K562 (cell line): ENCODE results near the gene PRMT5. TPM values are rescaled to one million over a fixed set of nuclear protein-coding genes. Genes with fewer than 3 reads are reported as not detected.

Source experiments
- ATAC-seq: fragments of 200-7000 bp; cut with Tn5 transposase; 3 replicates; pipeline ENCODE4 v1.9.1; 2020; ENCODE audit warnings: moderate library complexity
- BruUV-seq: library from RNA; stranded (reverse); fragments of 400-500 nt; replicated peaks from 2 replicates; lab custom pipeline; 2021; lab: Mats Ljungman, UMichigan
- CTCF ChIA-PET: fragments of 300-600 bp; formaldehyde crosslinking; extraction: SDS; loops from one replicate; lab custom pipeline; 2021; ENCODE audit warnings: low intra/inter-chr PET ratio; lab: Yijun Ruan, JAX
- POLR2A ChIA-PET: fragments of 300-600, 350-650 bp; sonication (Branson Sonifier 250); formaldehyde crosslinking; extraction: SDS; loops from one replicate; lab custom pipeline; 2021; ENCODE audit warnings: antibody characterized with exemption, inconsistent platforms; lab: Yijun Ruan, JAX
- DNase-seq, 4 experiments: peaks; one replicate each; pipeline versions ENCODE4 v3.0.0 to v3.0.0-alpha.2; 2011 to 2018; ENCODE audit warnings: low spot score in 3 of 4, mixed read lengths in 3 of 4; ENCODE audit errors: extremely low read depth in 1 of 4
- FAIRE-seq: peaks from 2 replicates; lab custom pipeline; 2011; peaks lifted over from hg19 to GRCh38; lab: Jason Lieb, UNC
- H2AFZ ChIP-seq: 2 replicates; pipeline ENCODE4 v1.6.0; 2011; ENCODE audit warnings: low read depth, low read length, control low read depth, inconsistent platforms
- H3K27ac ChIP-seq: fragments of 200-600 bp; 3 replicates; pipeline ENCODE4 v1.8.0; 2011; ENCODE audit warnings: low read depth, mild to moderate bottlenecking, control low read depth, inconsistent platforms, low read length, moderate library complexity, mixed read lengths; ENCODE audit errors: extremely low read depth
- H3K27me3 ChIP-seq, 2 experiments: fragments of 300-600 bp in 1 of 2; 2 replicates in 1 of 2; 3 replicates in 1 of 2; pipeline versions ENCODE4 v1.6.0 to v1.8.0; 2011; ENCODE audit warnings: inconsistent platforms in 2 of 2, low read length in 2 of 2, mild to moderate bottlenecking in 1 of 2, mixed read lengths in 1 of 2, moderate library complexity in 1 of 2; ENCODE audit not compliant: control insufficient read depth in 2 of 2, insufficient read depth in 2 of 2
- H3K36me3 ChIP-seq: fragments of 300-600 bp; 3 replicates; pipeline ENCODE4 v1.8.0; 2011; ENCODE audit warnings: mild to moderate bottlenecking, low read length, inconsistent platforms; ENCODE audit not compliant: control insufficient read depth, insufficient read depth
- H3K4me1 ChIP-seq, 2 experiments: fragments of 200-600 bp in 1 of 2; replicated peaks in 1 of 2; 2 replicates in 1 of 2; 3 replicates in 1 of 2; pipeline versions ENCODE4 v1.5.1 to v1.8.0; 2011; ENCODE audit warnings: inconsistent platforms in 2 of 2, low read length in 2 of 2, mild to moderate bottlenecking in 1 of 2, mixed read lengths in 1 of 2, moderate library complexity in 1 of 2; ENCODE audit not compliant: control insufficient read depth in 2 of 2, insufficient read depth in 2 of 2
- H3K4me2 ChIP-seq: 2 replicates; pipeline ENCODE4 v1.6.1; 2011; ENCODE audit warnings: low read length, control low read depth, inconsistent platforms, mixed read lengths; ENCODE audit not compliant: insufficient read depth
- H3K4me3 ChIP-seq: fragments of 200-600 bp; sonication (generic), shearing (Covaris generic); 2 replicates; pipeline ENCODE4 v1.5.1; 2016; ENCODE audit warnings: control low read depth, inconsistent platforms
- H3K79me2 ChIP-seq: fragments of 200-600 bp; 3 replicates; pipeline ENCODE4 v1.8.0; 2011; ENCODE audit warnings: low read length, inconsistent platforms; ENCODE audit not compliant: control insufficient read depth, insufficient read depth
- H3K9ac ChIP-seq, 2 experiments: 2 replicates each; pipeline versions ENCODE4 v1.6.0 to v1.6.1; 2011; ENCODE audit warnings: low read depth in 2 of 2, low read length in 2 of 2, control low read depth in 1 of 2, inconsistent platforms in 1 of 2, mild to moderate bottlenecking in 1 of 2, mixed read lengths in 1 of 2; ENCODE audit not compliant: insufficient read depth in 1 of 2
- H3K9me1 ChIP-seq: one replicate; pipeline ENCODE4 v1.6.0; 2011; ENCODE audit warnings: inconsistent platforms, mild to moderate bottlenecking, low read length, moderate library complexity; ENCODE audit not compliant: control insufficient read depth, insufficient read depth
- H3K9me3 ChIP-seq: replicated peaks from 2 replicates; pipeline ENCODE4 v1.5.1; 2011; ENCODE audit warnings: low read depth, low read length, inconsistent platforms; ENCODE audit not compliant: control insufficient read depth, insufficient read depth
- H4K20me1 ChIP-seq: replicated peaks from 2 replicates; pipeline ENCODE4 v1.6.1; 2011; ENCODE audit warnings: low read length, inconsistent platforms, mixed read lengths; ENCODE audit not compliant: control insufficient read depth, insufficient read depth
- ASH1L ChIP-seq: fragments of 450-650 bp; IDR thresholded peaks from 2 replicates; pipeline ENCODE4 v1.6.1; 2018; ENCODE audit warnings: borderline replicate concordance, mild to moderate bottlenecking, low read depth; ENCODE audit not compliant: partially characterized antibody
- IRF9 ChIP-seq: fragments of 450-650 bp; IDR thresholded peaks from 2 replicates; pipeline ENCODE4 v1.6.1; 2016; ENCODE audit warnings: missing biosample characterization, missing genetic modification characterization
- MECOM ChIP-seq: fragments of 250-450 bp; sonication (Bioruptor Pico); IDR thresholded peaks from 2 replicates; pipeline ENCODE4 v1.8.0; 2022; ENCODE audit warnings: inconsistent platforms
- U2AF1 ChIP-seq: fragments of 200-400 bp; formaldehyde crosslinking; optimal IDR thresholded peaks from 2 replicates; pipeline ENCODE3; 2017; ENCODE audit warnings: mild to moderate bottlenecking, low read depth, low read length, moderate library complexity
- ZNF174 ChIP-seq: fragments of 250-450 bp; sonication (Bioruptor Pico); IDR thresholded peaks from 2 replicates; pipeline ENCODE4 v1.4.0; 2020; ENCODE audit warnings: mild to moderate bottlenecking
- ZNF217 ChIP-seq: sonication (generic); formaldehyde crosslinking; IDR thresholded peaks from 2 replicates; pipeline ENCODE4 v1.8.0; 2022; ENCODE audit warnings: mild to moderate bottlenecking, missing genetic modification reagents
- ZNF239 ChIP-seq: fragments of 250-450 bp; sonication (Bioruptor Pico); IDR thresholded peaks from 2 replicates; pipeline ENCODE4 v1.4.0; 2020; ENCODE audit warnings: mild to moderate bottlenecking
- ZNF561 ChIP-seq: fragments of 450-650 bp; formaldehyde crosslinking; conservative IDR thresholded peaks from 2 replicates; pipeline ENCODE4 v1.4.0; 2020; ENCODE audit warnings: mild to moderate bottlenecking, moderate library complexity
- ZNF766 ChIP-seq: fragments of 200-800 bp; sonication (Bioruptor generic); conservative IDR thresholded peaks from 2 replicates; pipeline ENCODE4 v1.6.1; 2016; ENCODE audit warnings: missing genetic modification characterization, missing compliant biosample characterization
- ZNF778 ChIP-seq: fragments of 450-650 bp; formaldehyde crosslinking; IDR thresholded peaks from 2 replicates; pipeline ENCODE4 v1.4.0; 2020; ENCODE audit warnings: mild to moderate bottlenecking, moderate library complexity
- WGBS: fragments of 100-300 bp; shearing (Covaris generic); methylation state at CpG from one replicate; pipeline ENCODE4 v1.1.6; 2016; ENCODE audit warnings: low coverage, mixed read lengths; ENCODE audit not compliant: insufficient coverage; ENCODE audit errors: missing lambda C conversion rate; 5-methylcytosine and 5-hydroxymethylcytosine counted together
- in situ Hi-C: fragments of 300-500 bp; cut with MboI; formaldehyde crosslinking; loops from 4 replicates; pipeline ENCODE4 v1.15.0; 2018; ENCODE audit warnings: inconsistent platforms, mixed read lengths
- intact Hi-C: fragments of 100-400 bp; cut with micrococcal nuclease; formaldehyde crosslinking; loops from 2 replicates; pipeline ENCODE4 v1.14.2; 2022
- polyA plus RNA-seq, 8 experiments: library from polyadenylated mRNA; depleted of rRNA in 4 of 8; stranded (reverse) in 5 of 8; unstranded in 3 of 8; fragments of >200 nt; fragmentation: Nextera tagmentation in 2 of 8; fragmentation: Illumina TruSeq in 1 of 8; extraction: Ambion mirVana in 2 of 8; extraction: Trizol in 1 of 8; gene quantifications; 2 replicates each; pipeline versions ENCODE4 v1.2.1 to v1.2.3, GENCODE V29; 2011 to 2014; ENCODE audit warnings: inconsistent platforms in 1 of 8, missing spikeins in 1 of 8
- total RNA-seq, 7 experiments: library from RNA; depleted of rRNA in 6 of 7; stranded (reverse); fragments of >200 nt in 6 of 7; fragmentation: Illumina TruSeq in 2 of 7; extraction: Trizol in 2 of 7; gene quantifications; 2 replicates each; pipeline versions ENCODE4 v1.2.1 to v1.2.3, GENCODE V29; 2011 to 2021; ENCODE audit warnings: low replicate concordance in 1 of 7
- TF ChIP-seq, protein P1 (sequence below): fragments of 250-450 bp; sonication (Bioruptor Pico); IDR thresholded peaks from 2 replicates; pipeline ENCODE4 v1.5.0; 2021; ENCODE audit warnings: mild to moderate bottlenecking, moderate library complexity

The PRMT5 gene
- total and polyA plus RNA-seq, 9 of the 15 experiments (the other 6 are each of a cell fraction or from before 2014, with no cell fraction given): 114 to 552 (median 222) TPM

- no peak overlapping the region for H3K9ac ChIP-seq
- FAIRE-seq: peak; percentile 94
- H3K4me1 ChIP-seq: peaks cover 5 to 39% of the 10 kb centered on the region in 2 experiments; a peak in 2 of 5 replicates
- peak; percentile 71 to 91 (median 79) for DNase-seq
- peak; percentile 80 for ATAC-seq
- H2AFZ ChIP-seq: no peak overlapping the region
- WGBS: 0% methylated on average over 3 of the region's 3 CpGs
- no peaks in the 10 kb centered on the region for H3K9me1 ChIP-seq
- no peaks in the 10 kb centered on the region for H3K9me3 ChIP-seq
- CTCF ChIA-PET: interaction anchor here (0.7 to 2.1 kb wide), 9 partner anchors 28 to 428 kb away, joined by 3 to 21 read pairs (median 5); partner anchors contain the start of gene LRP10
- H3K79me2 ChIP-seq: no peaks in the 10 kb centered on the region
- H3K27ac ChIP-seq: no peak overlapping the region
- H3K27me3 ChIP-seq: no peaks in the 10 kb centered on the region
- H4K20me1 ChIP-seq: no peaks in the 10 kb centered on the region
- no peak overlapping the region for H3K4me3 ChIP-seq
- BruUV-seq: no TSS peak
- in situ Hi-C loops: no loop called here
- intact Hi-C loops: loop anchor here (1.0 kb wide), 3 partner anchors 28 to 123 kb away; no protein-coding TSS in a partner anchor
- no peak overlapping the region; the same call in 1 of the 2 replicates for H3K4me2 ChIP-seq
- H3K36me3 ChIP-seq: peaks cover 58% of the 10 kb centered on the region
- POLR2A ChIA-PET: interaction anchor here (0.9 to 2.9 kb wide), 9 partner anchors 12 to 134 kb away, joined by 3 to 10 read pairs (median 5); partner anchors contain the start of genes OXA1L and RBM23
- TF ChIP-seq ASH1L (no peak), ZNF778 (CRISPR knock-in tag) (no peak), IRF9 (no peak), ZNF174 (CRISPR knock-in tag) (no peak), ZNF217 (CRISPR knock-in tag) (no peak), ZNF561 (CRISPR knock-in tag) (no peak), U2AF1 (no peak), ZNF766 (no peak), ZNF239 (CRISPR knock-in tag) (no peak), MECOM (CRISPR knock-in tag) (0 out of 2 replicates have a peak, but pooled peaks have one; percentile 25)
- TF ChIP-seq, protein P1, sequence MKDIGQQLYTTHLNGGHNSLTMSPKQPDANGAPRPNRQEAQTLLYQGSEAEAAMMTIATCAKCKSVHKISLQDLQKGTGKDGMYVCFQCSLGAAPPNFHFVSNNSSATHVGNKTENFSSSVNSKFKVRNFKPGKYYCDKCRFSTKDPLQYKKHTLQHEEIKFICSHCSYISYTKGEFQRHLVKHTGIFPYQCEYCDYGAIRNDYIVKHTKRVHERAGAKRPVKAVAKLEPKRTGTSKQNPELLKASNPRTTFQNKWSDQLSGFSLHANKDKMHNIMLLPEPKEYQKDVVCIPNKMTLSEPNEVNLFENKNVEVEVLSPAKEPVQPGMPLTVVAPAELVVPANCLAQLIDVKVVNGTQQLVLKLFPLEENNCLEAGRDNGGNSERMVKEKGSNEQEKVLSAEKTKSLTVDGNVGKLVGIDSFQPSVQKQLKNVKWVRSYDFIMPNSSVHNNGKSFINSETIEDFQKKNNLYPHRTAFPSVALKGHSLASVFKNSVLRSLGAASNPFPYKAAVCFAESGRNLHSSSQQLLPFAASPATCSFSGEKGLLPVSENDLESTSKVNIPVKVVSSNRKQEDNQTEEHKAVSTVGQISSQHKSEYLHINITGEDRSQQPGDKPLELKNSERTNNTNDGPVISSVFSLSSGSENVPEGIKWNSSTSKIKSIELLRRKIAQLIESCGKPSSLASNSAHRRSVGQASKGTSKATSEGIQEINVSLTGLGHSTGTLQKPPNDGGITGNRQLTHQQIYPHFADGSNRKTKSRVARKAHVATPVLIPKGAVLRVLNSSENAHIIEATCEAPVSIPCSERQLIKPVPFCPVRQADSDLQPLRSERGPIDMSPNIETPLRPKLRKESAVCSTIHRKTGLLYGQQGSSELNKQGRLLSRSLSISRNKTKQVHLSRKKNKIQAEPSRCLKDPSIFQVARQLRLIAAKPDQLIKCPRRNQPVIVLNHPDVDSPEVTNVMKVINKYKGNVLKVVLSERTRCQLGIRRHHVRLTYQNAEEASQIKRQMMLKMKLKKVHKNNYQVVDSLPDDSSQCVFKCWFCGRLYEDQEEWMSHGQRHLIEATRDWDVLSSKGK (CRISPR knock-in tag): no peak
These were observed 28.9 kb downstream of the PRMT5 start for GRCh38 chr14:22900081-22900799.
